ENCODE results near the gene INSYN1. TPM values are rescaled to one million over a fixed set of nuclear protein-coding genes. Genes with fewer than 3 reads are reported as not detected.

Gene INSYN1
- total and polyA plus RNA-seq, 9 of the 15 experiments (the other 6 are each of a cell fraction or from before 2014, with no cell fraction given): not detected

DNA sequence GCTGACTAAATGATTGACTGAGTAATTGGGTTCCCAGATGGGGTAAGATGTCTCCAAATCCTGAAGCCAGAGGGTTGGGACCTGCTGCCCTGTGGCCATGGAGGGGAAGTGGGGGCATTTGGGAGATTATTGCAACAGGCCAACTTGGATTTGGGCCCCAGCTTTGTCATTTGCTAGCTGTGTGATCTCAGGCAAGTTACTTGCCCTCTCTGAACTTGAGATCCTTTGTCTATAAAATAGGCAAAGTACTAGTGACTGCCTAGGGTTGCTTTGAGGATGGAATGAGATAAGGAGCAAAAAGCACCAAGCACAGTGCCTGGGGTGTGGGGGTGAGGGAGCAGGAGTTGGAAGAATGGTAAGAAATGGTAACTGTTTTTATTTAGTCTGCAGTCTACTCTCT, 4.4 kb upstream of the INSYN1 start:
- Histone ChIP-seq H3K4me1 (replicated peaks in 1 of 2; ENCODE audit: control insufficient read depth in 2 of 2, insufficient read depth in 2 of 2, low read length in 2 of 2) (peaks cover 0 to 2% of the 10 kb centered on the region in 2 experiments; a peak in 2 of 5 replicates), H3K9ac (ENCODE audit: insufficient read depth in 1 of 2, low read depth in 2 of 2, low read length in 2 of 2) (no peak overlapping the region), H3K27ac (ENCODE audit: extremely low read depth, low read depth, low read length) (no peak overlapping the region), H3K79me2 (ENCODE audit: control insufficient read depth, insufficient read depth, low read length) (no peaks in the 10 kb centered on the region), H3K9me3 (replicated peaks; ENCODE audit: control insufficient read depth, insufficient read depth, low read depth, low read length) (no peaks in the 10 kb centered on the region), H3K4me3 (no peak overlapping the region), H4K20me1 (replicated peaks; ENCODE audit: control insufficient read depth, insufficient read depth, low read length) (peaks cover 7% of the 10 kb centered on the region), H3K9me1 (ENCODE audit: control insufficient read depth, insufficient read depth, low read length) (no peaks in the 10 kb centered on the region), H2AFZ (ENCODE audit: low read depth, low read length) (no peak overlapping the region), H3K36me3 (ENCODE audit: control insufficient read depth, insufficient read depth, low read length) (no peaks in the 10 kb centered on the region), H3K27me3 (ENCODE audit: control insufficient read depth in 2 of 2, insufficient read depth in 2 of 2, low read length in 2 of 2) (peaks cover 20 to 40% of the 10 kb centered on the region in 2 experiments; a peak in 4 of 5 replicates), H3K4me2 (ENCODE audit: insufficient read depth, low read length) (no peak overlapping the region)
- ATAC-seq: no peak
- intact Hi-C loops (cut with micrococcal nuclease): no loop called here
- no peak for FAIRE-seq
- in situ Hi-C loops (cut with MboI): no loop called here
- BruUV-seq (replicated peaks): no TSS peak
- POLR2A ChIA-PET: interaction anchor here (0.7 kb wide), 1 partner anchor 32 kb away, joined by 3 read pairs; no protein-coding TSS in a partner anchor
- DNase-seq (ENCODE audit: extremely low read depth in 1 of 4, low spot score in 3 of 4): no peak
- CTCF ChIA-PET (ENCODE audit: low intra/inter-chr PET ratio): no interaction called here
- TF ChIP-seq MYC (IDR thresholded peaks at IDR 0.05; ENCODE audit: low read depth, low read length) (no peak), MYC (CRISPR knock-in tag; IDR thresholded peaks at IDR 0.05; ENCODE audit: borderline replicate concordance, low read depth) (no peak), RBM25 (IDR thresholded peaks at IDR 0.05; ENCODE audit: low read depth, low read length, severe bottlenecking) (peak; percentile 52), NFIX (CRISPR knock-in tag; IDR thresholded peaks at IDR 0.05; ENCODE audit: low read depth) (no peak), KDM1A (IDR thresholded peaks at IDR 0.05) (0 out of 4 replicates have a peak, but pooled peaks of 1 of the 2 experiments have one; percentile 16), NCOR1 (IDR thresholded peaks at IDR 0.05) (no peak), TAF1 (IDR thresholded peaks at IDR 0.05; ENCODE audit: control insufficient read depth, extremely low read depth, insufficient read depth, low read length, severe bottlenecking) (no peak), ZFP36 (IDR thresholded peaks at IDR 0.05; ENCODE audit: low read depth, low read length, partially characterized antibody) (peak; percentile 40), NCOA2 (IDR thresholded peaks at IDR 0.05; ENCODE audit: partially characterized antibody in 2 of 2) (no peak), ZNF146 (CRISPR knock-in tag; IDR thresholded peaks at IDR 0.05; ENCODE audit: unreplicated experiment) (no peak), ZNF311 (CRISPR knock-in tag; IDR thresholded peaks at IDR 0.05) (no peak), HNRNPK (IDR thresholded peaks at IDR 0.05; ENCODE audit: low read depth, low read length, poor library complexity, severe bottlenecking) (no peak), RNF2 (IDR thresholded peaks at IDR 0.05) (no peak), BACH1 (tag; IDR thresholded peaks at IDR 0.05) (no peak), SP1 (CRISPR knock-in tag; IDR thresholded peaks at IDR 0.05) (no peak), NFE2L1 (tag; IDR thresholded peaks at IDR 0.05; ENCODE audit: borderline replicate concordance, low read depth) (no peak), FOXK2 (conservative IDR thresholded peaks at IDR 0.05 in 1 of 2, IDR thresholded peaks at IDR 0.05 in 1 of 2; ENCODE audit: low read depth in 2 of 2) (no peak), SMARCE1 (IDR thresholded peaks at IDR 0.05) (no peak), HBP1 (CRISPR knock-in tag; IDR thresholded peaks at IDR 0.05) (no peak), PHTF2 (CRISPR knock-in tag; IDR thresholded peaks at IDR 0.05) (no peak)
- TF ChIP-seq, protein P1, sequence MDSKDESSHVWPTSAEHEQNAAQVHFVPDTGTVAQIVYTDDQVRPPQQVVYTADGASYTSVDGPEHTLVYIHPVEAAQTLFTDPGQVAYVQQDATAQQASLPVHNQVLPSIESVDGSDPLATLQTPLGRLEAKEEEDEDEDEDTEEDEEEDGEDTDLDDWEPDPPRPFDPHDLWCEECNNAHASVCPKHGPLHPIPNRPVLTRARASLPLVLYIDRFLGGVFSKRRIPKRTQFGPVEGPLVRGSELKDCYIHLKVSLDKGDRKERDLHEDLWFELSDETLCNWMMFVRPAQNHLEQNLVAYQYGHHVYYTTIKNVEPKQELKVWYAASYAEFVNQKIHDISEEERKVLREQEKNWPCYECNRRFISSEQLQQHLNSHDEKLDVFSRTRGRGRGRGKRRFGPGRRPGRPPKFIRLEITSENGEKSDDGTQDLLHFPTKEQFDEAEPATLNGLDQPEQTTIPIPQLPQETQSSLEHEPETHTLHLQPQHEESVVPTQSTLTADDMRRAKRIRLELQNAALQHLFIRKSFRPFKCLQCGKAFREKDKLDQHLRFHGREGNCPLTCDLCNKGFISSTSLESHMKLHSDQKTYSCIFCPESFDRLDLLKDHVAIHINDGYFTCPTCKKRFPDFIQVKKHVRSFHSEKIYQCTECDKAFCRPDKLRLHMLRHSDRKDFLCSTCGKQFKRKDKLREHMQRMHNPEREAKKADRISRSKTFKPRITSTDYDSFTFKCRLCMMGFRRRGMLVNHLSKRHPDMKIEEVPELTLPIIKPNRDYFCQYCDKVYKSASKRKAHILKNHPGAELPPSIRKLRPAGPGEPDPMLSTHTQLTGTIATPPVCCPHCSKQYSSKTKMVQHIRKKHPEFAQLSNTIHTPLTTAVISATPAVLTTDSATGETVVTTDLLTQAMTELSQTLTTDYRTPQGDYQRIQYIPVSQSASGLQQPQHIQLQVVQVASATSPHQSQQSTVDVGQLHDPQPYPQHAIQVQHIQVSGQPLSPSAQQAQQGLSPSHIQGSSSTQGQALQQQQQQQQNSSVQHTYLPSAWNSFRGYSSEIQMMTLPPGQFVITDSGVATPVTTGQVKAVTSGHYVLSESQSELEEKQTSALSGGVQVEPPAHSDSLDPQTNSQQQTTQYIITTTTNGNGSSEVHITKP (IDR thresholded peaks at IDR 0.05; ENCODE audit: partially characterized antibody): no peak

All from K562 (cell line).